ENCODE data around the gene TMEM184A. TPM values are rescaled to one million over a fixed set of nuclear protein-coding genes. Genes with fewer than 3 reads are reported as not detected.
A peak's percentile ranks its signal among the peaks of the same experiment; 100 is the strongest.

Gene TMEM184A
- total and polyA plus RNA-seq, 2 of the 13 experiments (the other 11 are each of a cell fraction or from before 2014, with no cell fraction given), result 9.5 to 20.4 TPM

DNA sequence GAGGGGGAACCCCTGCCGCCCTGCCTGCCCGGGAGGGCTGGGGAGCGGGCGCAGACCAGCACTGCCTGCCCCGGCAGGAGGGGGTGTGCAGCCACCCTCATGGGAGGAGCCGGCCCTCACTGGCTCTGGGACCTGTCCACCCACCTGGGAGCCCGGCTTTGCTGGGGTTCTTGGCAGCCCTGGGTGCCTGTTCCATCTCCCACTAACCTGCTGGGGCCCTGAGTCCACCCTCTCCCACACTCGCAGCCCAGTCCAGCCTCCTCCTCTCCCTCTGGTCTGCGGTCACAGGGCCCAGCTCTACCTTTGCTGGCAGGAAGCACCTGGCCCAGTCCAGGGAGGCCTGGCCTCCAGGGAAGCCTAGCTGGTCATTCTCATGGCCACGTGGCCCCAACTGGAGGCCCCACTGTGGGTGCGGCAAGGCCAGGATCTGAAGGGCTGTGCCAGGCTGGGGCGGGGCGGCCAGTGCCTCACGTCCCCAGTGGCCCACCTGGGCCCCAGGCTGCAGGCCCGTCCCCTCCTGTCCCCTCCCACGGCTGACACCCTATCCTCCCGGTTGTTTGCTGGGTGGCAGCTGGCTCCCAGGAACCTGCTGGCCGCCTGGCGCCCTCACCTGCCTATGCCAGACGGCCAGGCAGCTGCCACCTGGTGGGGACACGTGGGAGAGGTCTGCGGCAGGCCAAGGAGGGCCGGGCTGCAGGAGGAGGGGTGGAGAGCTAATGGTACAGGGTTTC is at the start of gene TMEM184A (continued):
- peak; percentile 84 to 95; a peak in 3 of 4 replicates for TF ChIP-seq HMGXB4 (CRISPR knock-in tag; IDR thresholded peaks at IDR 0.05; ENCODE audit: borderline replicate concordance in 1 of 2, low read depth in 1 of 2)
- TF ChIP-seq, protein P1, sequence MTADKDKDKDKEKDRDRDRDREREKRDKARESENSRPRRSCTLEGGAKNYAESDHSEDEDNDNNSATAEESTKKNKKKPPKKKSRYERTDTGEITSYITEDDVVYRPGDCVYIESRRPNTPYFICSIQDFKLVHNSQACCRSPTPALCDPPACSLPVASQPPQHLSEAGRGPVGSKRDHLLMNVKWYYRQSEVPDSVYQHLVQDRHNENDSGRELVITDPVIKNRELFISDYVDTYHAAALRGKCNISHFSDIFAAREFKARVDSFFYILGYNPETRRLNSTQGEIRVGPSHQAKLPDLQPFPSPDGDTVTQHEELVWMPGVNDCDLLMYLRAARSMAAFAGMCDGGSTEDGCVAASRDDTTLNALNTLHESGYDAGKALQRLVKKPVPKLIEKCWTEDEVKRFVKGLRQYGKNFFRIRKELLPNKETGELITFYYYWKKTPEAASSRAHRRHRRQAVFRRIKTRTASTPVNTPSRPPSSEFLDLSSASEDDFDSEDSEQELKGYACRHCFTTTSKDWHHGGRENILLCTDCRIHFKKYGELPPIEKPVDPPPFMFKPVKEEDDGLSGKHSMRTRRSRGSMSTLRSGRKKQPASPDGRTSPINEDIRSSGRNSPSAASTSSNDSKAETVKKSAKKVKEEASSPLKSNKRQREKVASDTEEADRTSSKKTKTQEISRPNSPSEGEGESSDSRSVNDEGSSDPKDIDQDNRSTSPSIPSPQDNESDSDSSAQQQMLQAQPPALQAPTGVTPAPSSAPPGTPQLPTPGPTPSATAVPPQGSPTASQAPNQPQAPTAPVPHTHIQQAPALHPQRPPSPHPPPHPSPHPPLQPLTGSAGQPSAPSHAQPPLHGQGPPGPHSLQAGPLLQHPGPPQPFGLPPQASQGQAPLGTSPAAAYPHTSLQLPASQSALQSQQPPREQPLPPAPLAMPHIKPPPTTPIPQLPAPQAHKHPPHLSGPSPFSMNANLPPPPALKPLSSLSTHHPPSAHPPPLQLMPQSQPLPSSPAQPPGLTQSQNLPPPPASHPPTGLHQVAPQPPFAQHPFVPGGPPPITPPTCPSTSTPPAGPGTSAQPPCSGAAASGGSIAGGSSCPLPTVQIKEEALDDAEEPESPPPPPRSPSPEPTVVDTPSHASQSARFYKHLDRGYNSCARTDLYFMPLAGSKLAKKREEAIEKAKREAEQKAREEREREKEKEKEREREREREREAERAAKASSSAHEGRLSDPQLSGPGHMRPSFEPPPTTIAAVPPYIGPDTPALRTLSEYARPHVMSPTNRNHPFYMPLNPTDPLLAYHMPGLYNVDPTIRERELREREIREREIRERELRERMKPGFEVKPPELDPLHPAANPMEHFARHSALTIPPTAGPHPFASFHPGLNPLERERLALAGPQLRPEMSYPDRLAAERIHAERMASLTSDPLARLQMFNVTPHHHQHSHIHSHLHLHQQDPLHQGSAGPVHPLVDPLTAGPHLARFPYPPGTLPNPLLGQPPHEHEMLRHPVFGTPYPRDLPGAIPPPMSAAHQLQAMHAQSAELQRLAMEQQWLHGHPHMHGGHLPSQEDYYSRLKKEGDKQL (CRISPR knock-in tag; IDR thresholded peaks at IDR 0.05; ENCODE audit: low read depth), result 0 out of 2 replicates have a peak, but pooled peaks have one; percentile 42
- no peak for TF ChIP-seq CHD4 (IDR thresholded peaks at IDR 0.05; ENCODE audit: borderline replicate concordance, low read length)
- TF ChIP-seq HNRNPK (IDR thresholded peaks at IDR 0.05; ENCODE audit: low read depth, low read length, poor library complexity, severe bottlenecking), result peak; percentile 82
- peak; percentile 80 for TF ChIP-seq GABPB1 (CRISPR knock-in tag; IDR thresholded peaks at IDR 0.05)
- peak; percentile 80 for TF ChIP-seq SKI (IDR thresholded peaks at IDR 0.05; ENCODE audit: partially characterized antibody)
- peak; percentile 65; the same call in 1 of the 2 replicates for TF ChIP-seq ZNF710 (CRISPR knock-in tag; IDR thresholded peaks at IDR 0.05; ENCODE audit: borderline replicate concordance)
- no peak for TF ChIP-seq ZFYVE20 (CRISPR knock-in tag; IDR thresholded peaks at IDR 0.05; ENCODE audit: borderline replicate concordance, low read depth)
- TF ChIP-seq ZSCAN29 (CRISPR knock-in tag; conservative IDR thresholded peaks at IDR 0.05), result no peak
- no peak for TF ChIP-seq ZFP1 (CRISPR knock-in tag; IDR thresholded peaks at IDR 0.05)
- TF ChIP-seq ZNF598 (CRISPR knock-in tag; IDR thresholded peaks at IDR 0.05; ENCODE audit: borderline replicate concordance), result 0 out of 2 replicates have a peak, but pooled peaks have one; percentile 49
- TF ChIP-seq MAFG (CRISPR knock-in tag; IDR thresholded peaks at IDR 0.05), result no peak
- no peak for TF ChIP-seq AFF4 (CRISPR knock-in tag; IDR thresholded peaks at IDR 0.05)

Measured in HepG2 (cell line).